BLaER1 (cell line): ENCODE measurements around the gene TARM1.
"Not testable (repeated sequence)": the region's sequence is repeated elsewhere in the genome, so short reads cannot be mapped to it uniquely, and the experiment has no call there.

Experiments
- H3K27ac ChIP-seq: shearing (Covaris generic); formaldehyde crosslinking; 2 replicates; pipeline ENCODE4 v1.8.1; 2022
- H3K27me3 ChIP-seq: shearing (Covaris generic); formaldehyde crosslinking; 2 replicates; pipeline ENCODE4 v1.8.1; 2022
- H3K36me3 ChIP-seq: shearing (Covaris generic); formaldehyde crosslinking; 2 replicates; pipeline ENCODE4 v1.8.1; 2022
- H3K4me1 ChIP-seq: shearing (Covaris generic); formaldehyde crosslinking; 2 replicates; pipeline ENCODE4 v1.8.1; 2022
- H3K4me2 ChIP-seq: shearing (Covaris generic); formaldehyde crosslinking; 2 replicates; pipeline ENCODE4 v1.8.1; 2022
- H3K4me3 ChIP-seq: shearing (Covaris generic); formaldehyde crosslinking; 2 replicates; pipeline ENCODE4 v1.8.1; 2022
- H3K9ac ChIP-seq: shearing (Covaris generic); formaldehyde crosslinking; 2 replicates; pipeline ENCODE4 v1.8.1; 2022
- H3K9me3 ChIP-seq: shearing (Covaris generic); formaldehyde crosslinking; 2 replicates; pipeline ENCODE4 v1.8.1; 2022
- H4K20me1 ChIP-seq: shearing (Covaris generic); formaldehyde crosslinking; 2 replicates; pipeline ENCODE4 v1.8.1; 2022
- Cebpa-rat ChIP-seq: shearing (Covaris generic); IDR thresholded peaks from 2 replicates; pipeline ENCODE4 v1.8.1; 2022

The TARM1 gene

DNA sequence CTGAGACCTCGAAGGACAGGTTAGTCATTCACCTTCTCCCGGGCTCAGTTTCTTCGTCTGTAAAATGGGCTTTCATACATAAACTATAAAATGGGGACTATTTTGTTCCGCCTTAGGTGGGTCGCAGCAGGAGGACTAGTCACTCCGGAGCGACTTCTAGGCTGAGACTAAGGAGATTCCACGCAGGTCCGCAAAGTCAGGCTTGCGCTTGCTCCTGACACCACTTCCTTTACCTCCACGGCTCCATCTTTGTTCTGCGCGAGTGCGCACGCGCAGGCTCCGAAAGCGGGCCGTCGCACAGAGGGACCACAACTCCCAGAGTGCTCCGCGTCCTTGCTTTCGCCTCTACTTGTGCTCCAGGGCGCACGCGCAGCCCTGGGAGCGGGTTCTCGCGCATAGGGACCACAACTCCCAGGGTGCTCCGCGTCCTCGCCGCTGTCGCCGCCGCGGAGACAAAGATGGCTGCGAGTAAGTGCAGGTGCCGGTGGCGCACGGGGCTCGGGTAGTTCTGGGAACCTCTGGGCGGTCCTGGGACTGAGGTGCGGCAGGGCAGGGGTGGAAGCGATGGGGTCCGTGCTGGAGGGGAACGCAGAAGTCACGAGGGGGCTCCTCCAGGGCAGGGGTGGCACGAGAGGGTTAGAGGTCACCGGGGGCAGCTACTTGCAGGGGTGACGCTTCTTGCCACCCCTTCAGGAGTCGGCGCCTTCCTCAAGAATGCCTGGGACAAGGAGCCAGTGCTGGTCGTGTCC lies 21.4 kb upstream of the TARM1 start, which contains the start of gene NDUFA3:
Gene NDUFA3 (plus strand): TSS at position 435 of the 749 bp plus-strand sequence. CDS start 24 bp downstream, at position 459.
- TF ChIP-seq Cebpa-rat: no peak
- H4K20me1 ChIP-seq: peaks cover 11% of the 10 kb centered on the region; the same call in 1 of the 2 replicates
- peak within 1 kb of the TSS; percentile 91 for H3K27ac ChIP-seq
- peaks cover 11% of the 10 kb centered on the region; the same call in 1 of the 2 replicates for H3K27me3 ChIP-seq
- peaks cover 25% of the 10 kb centered on the region for H3K36me3 ChIP-seq
- no peaks in the 10 kb centered on the region for H3K9me3 ChIP-seq
- H3K9ac ChIP-seq: peak within 1 kb of the TSS; percentile 94
- peak within 1 kb of the TSS; percentile 92 for H3K4me3 ChIP-seq
- peaks cover 38% of the 10 kb centered on the region for H3K4me1 ChIP-seq
- H3K4me2 ChIP-seq: peak within 1 kb of the TSS; percentile 96

DNA sequence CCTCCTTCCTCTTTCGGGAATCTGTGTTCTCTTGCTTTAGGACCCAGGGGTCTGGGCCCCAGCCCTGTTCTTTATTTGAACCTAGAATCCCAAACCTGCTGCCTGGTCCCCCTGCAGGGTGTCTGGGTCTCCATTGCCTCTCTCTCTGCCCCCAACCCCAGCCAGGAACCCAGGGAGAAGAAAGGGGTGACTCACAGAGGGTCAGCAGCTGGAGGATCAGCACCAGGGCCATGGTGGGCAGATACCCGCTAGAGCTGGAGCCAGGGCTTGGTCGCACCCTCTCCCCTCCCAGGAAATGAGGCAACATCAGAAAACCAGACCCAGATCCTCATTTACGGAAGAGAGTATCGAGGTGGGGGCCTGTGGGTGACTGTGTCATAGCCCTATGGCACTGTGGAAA lies 19.4 kb upstream of the TARM1 start, which contains the start of gene OSCAR:
Gene OSCAR (minus strand): TSS at position 243 of the 400 bp plus-strand sequence. CDS start 11 bp downstream, at position 232.
- peaks cover 32% of the 10 kb centered on the region for H3K27me3 ChIP-seq
- peak within 1 kb of the TSS; percentile 65 for H3K9ac ChIP-seq
- peak within 1 kb of the TSS; percentile 62 for H3K27ac ChIP-seq

DNA sequence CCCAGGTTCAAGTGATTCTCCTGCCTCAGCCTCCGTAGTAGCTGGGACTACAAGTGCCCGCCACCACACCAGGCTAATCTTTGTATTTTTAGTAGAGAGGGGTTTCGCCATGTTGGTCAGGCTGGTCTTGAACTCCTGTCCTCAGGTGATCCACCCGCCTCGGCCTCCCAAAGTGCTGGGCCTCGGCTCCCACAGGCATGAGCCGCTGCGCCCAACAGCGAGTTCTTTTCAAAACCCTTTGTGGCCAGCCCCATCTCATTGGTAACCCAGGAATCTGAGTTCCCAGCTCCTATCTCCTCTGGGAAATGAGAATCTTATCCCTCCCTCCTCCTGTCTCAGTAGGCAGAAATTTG lies 18.7 kb upstream of the TARM1 start:
- H3K4me1 ChIP-seq: peaks cover 61% of the 10 kb centered on the region
- peak overlapping the region; percentile 62; the same call in 1 of the 2 replicates for H3K27ac ChIP-seq
- H4K20me1 ChIP-seq, H3K9ac ChIP-seq, H3K4me3 ChIP-seq, H3K36me3 ChIP-seq, H3K9me3 ChIP-seq, H3K4me2 ChIP-seq: not testable (repeated sequence)
- peaks cover 38% of the 10 kb centered on the region for H3K27me3 ChIP-seq

More for the DNA sequence above, 19.4 kb upstream of the TARM1 start, which contains the start of gene OSCAR:
- Histone ChIP-seq H3K4me3 (peak within 1 kb of the TSS; percentile 49; the same call in 1 of the 2 replicates), H3K4me1 (peaks cover 54% of the 10 kb centered on the region), H3K36me3 (peaks cover 5% of the 10 kb centered on the region), H4K20me1 (no peaks in the 10 kb centered on the region), H3K4me2 (peak within 1 kb of the TSS; percentile 74), H3K9me3 (no peaks in the 10 kb centered on the region)
- TF ChIP-seq Cebpa-rat: no peak

DNA sequence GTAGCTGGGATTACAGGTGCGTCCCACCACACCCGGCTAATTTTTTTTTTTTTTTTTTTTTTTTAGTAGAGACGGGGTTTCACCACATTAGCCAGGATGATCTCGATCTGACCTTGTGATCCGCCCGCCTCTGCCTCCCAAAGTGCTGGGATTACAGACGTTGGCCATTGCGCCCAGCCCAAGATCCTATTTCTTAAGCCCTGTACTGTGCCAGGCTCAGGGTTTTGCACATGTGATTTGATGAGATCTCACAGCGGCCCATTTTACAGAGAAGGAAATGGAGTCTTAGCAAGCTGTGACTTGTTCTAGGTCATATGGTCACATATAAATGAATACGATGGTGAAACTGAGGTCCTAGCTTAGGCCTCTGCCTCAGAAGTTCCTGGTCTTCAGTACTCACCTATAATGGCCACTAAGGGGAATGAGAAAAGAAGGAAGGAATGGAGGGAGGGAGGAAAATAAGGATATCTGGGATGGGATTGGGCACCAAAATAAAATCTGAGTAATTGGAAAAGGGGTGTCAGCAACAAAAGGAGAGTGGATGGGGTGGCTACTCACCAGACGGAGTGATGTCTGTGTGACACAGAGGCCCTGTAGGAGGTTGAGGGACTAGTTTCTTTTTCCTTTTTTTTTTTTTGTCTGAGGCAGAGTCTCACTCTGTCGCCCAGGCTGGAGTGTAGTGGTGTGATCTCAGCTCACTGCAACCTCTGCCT lies 18.2 kb upstream of the TARM1 start:
- Histone ChIP-seq H3K4me3 (no peak overlapping the region), H3K4me1 (peaks cover 64% of the 10 kb centered on the region), H4K20me1 (no peaks in the 10 kb centered on the region), H3K4me2 (no peak overlapping the region), H3K27ac (no peak overlapping the region), H3K9ac (no peak overlapping the region), H3K36me3 (no peaks in the 10 kb centered on the region), H3K27me3 (peaks cover 44% of the 10 kb centered on the region), H3K9me3 (peaks cover 9% of the 10 kb centered on the region)
- TF ChIP-seq Cebpa-rat: no peak

DNA sequence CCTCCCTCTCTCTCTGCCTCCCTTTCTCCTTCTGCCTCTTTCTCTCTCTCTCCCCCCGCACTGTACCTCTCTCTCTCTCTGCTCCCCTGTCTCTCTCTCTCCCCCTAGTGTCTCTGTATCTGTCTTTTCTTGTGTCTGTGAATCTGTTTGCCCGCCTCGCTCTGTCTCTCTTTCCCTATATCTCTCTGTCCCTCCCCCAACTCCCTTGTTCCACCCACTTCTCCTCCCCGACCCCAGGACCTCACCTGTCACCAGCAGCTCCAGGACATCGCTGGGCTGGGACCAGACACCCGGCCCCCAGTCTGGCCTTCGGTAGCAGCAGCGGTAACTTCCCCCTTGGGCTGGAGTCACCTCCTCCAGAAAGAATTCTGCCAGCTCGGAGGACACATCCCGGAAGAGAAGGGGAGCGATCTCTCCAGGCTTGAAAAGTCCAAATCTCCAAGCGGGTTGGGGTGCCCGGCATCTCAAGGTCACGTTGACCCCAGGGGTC lies 15.5 kb upstream of the TARM1 start:
- no peaks in the 10 kb centered on the region for H3K36me3 ChIP-seq
- peaks cover 49% of the 10 kb centered on the region for H3K4me1 ChIP-seq
- TF ChIP-seq Cebpa-rat: no peak
- peaks cover 18% of the 10 kb centered on the region for H3K9me3 ChIP-seq
- H3K27me3 ChIP-seq: peaks cover 46% of the 10 kb centered on the region
- peak overlapping the region; percentile 91 for H3K4me2 ChIP-seq
- no peak overlapping the region for H3K9ac ChIP-seq
- H4K20me1 ChIP-seq: no peaks in the 10 kb centered on the region
- peak overlapping the region; percentile 37; the same call in 1 of the 2 replicates for H3K27ac ChIP-seq
- H3K4me3 ChIP-seq: peak overlapping the region; percentile 53; the same call in 1 of the 2 replicates

DNA sequence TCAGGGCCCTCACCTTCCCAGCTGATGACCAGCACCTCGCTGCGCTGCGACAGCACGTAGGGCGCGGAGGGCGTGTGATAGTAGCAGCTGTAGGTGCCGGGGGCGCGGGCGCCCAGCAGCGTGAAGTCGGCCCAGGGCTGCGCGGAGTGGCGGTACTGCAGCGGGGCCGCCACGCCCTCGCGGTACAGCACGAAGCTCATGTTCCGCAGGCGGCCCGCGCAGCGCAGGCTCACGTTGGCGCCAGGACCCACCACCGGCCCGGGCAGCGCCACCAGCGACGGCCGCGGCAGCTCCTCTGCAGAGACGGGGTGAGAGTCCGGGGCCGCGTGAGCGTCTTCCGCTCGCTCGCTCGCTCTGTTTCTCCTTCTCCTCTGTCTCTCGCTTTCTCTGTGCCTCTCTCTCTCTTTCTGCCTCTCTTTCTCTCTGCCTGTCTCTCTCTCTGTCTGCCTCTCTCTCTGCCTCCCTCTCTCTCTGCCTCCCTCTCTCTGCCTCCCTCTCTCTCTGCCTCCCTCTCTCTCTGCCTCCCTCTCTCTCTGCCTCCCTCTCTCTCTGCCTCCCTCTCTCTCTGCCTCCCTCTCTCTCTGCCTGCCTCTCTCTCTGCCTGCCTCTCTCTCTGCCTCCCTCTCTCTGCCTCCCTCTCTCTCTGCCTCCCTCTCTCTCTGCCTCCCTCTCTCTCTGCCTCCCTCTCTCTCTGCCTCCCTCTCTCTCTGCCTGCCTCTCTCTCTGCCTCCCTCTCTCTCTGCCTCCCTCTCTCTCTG lies 14.9 kb upstream of the TARM1 start:
- Histone ChIP-seq H3K4me3 (peak overlapping the region; percentile 53), H3K4me2 (peak overlapping the region; percentile 91), H3K9ac (peak overlapping the region; percentile 45; the same call in 1 of the 2 replicates), H3K27ac (peak overlapping the region; percentile 46; the same call in 1 of the 2 replicates), H3K27me3 (peaks cover 46% of the 10 kb centered on the region), H3K4me1 (peaks cover 43% of the 10 kb centered on the region), H3K9me3 (peaks cover 18% of the 10 kb centered on the region)
- H3K36me3 ChIP-seq, H4K20me1 ChIP-seq: not testable (repeated sequence)

DNA sequence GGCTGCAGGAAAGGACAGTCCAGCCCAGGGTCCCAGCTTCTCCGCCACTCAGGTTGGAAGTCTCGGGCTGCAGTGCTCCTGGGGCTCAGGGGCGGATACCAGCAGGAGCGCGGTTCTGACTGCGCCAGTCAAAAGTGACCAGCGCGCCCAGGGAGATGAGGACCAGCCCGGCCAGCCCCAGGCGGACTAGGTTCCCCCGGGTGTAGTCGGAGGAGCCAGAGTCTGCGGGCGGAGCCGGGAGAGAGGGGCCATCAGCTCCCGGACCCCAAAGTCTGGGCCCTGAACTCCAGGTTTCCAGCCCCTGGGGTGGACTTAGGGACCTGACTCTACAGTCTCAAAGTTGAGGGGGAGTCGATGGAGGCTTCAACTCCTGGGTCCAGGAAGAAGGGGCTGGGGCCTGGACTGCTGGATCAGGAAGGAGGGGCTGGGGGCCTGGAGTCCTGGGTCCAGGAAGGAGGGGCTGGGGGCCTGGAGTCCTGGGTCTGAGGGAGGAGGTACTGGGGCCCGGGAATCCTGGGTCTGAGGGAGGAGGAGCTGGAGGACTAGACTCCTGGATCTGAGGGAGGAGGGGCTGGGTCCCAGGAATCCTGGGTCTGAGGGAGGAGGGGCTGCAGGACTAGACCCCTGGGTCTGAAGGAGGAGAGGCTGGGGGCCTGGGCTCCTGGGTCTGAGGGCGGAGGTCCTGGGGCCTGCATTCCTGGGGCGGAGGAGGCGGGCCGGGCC lies 14.1 kb upstream of the TARM1 start:
- Histone ChIP-seq H3K27me3 (peaks cover 46% of the 10 kb centered on the region), H3K36me3 (no peaks in the 10 kb centered on the region), H3K27ac (peak overlapping the region; percentile 46; the same call in 1 of the 2 replicates), H3K9me3 (peaks cover 18% of the 10 kb centered on the region), H3K9ac (peak overlapping the region; percentile 45; the same call in 1 of the 2 replicates), H3K4me1 (peaks cover 36% of the 10 kb centered on the region), H3K4me2 (peak overlapping the region; percentile 91), H4K20me1 (no peaks in the 10 kb centered on the region), H3K4me3 (peak overlapping the region; percentile 53)
- TF ChIP-seq Cebpa-rat: no peak

DNA sequence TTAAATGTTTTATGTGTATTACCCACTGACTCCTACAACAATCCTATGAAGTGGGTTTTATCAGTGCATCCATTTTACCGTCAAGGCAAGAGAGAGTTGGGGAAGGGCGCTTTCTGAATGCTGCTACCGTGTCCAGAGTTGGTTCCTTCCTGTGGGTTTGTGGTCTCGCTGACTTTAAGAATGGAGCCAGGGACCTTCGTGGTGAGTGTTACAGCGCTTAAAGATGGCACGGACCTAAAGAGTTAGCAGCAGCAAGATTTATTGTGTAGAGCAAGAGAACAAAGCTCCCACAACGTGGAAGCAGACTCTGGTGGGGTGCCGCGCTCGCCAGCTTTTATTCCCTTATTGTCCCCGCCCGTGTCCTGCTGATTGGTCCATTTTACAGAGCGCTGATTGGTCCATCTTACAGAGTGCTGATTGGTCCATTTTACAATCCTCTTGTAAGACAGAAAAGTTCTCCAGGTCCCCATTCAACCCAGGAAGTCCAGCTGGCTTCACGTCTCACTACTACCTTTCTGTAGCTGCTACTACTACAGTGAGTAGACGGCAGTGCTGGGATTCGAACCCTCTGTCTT lies 13.3 kb upstream of the TARM1 start:
- Histone ChIP-seq H4K20me1 (no peaks in the 10 kb centered on the region), H3K9me3 (peaks cover 18% of the 10 kb centered on the region), H3K9ac (no peak overlapping the region), H3K36me3 (no peaks in the 10 kb centered on the region), H3K4me2 (peak overlapping the region; percentile 91), H3K4me3 (0 out of 2 replicates have a peak overlapping the region, but pooled peaks have one; percentile 14), H3K4me1 (peaks cover 33% of the 10 kb centered on the region), H3K27me3 (peaks cover 46% of the 10 kb centered on the region), H3K27ac (no peak overlapping the region)
- TF ChIP-seq Cebpa-rat: no peak
